ENCODE results near the gene TSPAN4. TPM values are rescaled to one million over a fixed set of nuclear protein-coding genes. Genes with fewer than 3 reads are reported as not detected.

Gene TSPAN4
- total RNA-seq, 1 donor = 15.5 TPM

DNA sequence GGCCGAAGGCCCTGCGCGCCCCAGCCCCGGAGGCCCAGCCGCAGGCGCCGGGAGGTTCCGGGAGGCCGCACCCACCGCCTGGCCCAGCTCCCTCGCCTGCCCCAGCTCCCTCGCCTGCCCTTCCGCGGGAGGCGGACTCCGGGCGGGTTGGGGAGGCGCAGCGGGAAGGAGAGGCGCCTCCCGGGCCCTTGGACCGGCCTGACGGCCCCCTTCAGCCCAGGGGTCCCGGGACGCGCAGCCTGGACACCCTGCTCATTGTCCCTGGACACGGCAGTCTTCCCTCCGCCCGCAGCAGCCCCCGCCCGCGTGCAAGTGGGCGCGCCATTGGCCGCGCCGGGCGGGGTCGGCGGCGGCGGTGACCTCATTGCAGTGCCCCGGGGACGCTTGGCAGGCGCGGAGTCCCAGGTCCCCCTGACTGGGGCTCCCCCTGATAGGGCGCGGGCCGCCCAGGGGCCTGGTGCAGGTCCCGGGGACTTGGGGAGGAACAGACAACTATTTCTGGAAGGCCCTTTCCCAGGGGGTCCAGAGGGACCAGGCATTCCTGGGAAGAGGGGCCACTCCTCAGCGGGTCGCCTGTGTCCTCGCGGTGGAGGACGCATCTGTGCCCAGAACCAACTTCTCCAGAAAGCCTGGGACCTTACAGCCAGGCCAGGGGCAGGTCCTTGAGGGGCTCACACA lies 9.4 kb upstream of the TSPAN4 start:
- H3K4me3 ChIP-seq (ENCODE audit: low read length) = peak overlapping the region; percentile 37
- peaks cover 61% of the 10 kb centered on the region for H3K4me1 ChIP-seq (ENCODE audit: insufficient read depth, low read length)
- H3K27me3 ChIP-seq (ENCODE audit: insufficient read depth, low read length) = peaks cover 37% of the 10 kb centered on the region
- H3K9me3 ChIP-seq (ENCODE audit: low read depth, low read length) = no peaks in the 10 kb centered on the region

DNA sequence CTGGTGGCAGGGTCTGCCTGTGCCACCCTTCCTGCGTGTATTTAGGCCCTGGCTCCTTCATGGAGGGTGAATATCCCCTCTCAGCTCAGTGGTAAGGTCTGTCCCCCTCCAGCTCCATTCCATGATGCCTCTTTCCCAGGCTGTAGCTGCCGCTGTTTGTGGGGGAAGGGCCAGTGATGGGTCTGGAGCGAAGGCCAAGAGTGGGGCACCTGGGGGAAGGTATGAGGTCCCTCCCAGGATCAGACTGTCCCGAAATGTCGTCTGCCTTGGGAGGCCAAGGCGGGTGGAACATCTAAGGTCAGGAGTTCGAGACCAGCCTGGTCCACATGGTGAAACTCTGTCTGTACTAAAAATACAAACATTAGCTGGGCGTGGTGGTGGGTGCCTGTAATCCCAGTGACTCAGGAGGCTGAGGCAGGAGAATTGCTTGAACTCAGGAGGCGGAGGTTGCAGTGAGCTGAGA lies 8.8 kb upstream of the TSPAN4 start:
- Histone ChIP-seq H3K4me3 (ENCODE audit: low read length) (no peak overlapping the region), H3K9me3 (ENCODE audit: low read depth, low read length) (no peaks in the 10 kb centered on the region), H3K4me1 (ENCODE audit: insufficient read depth, low read length) (peaks cover 55% of the 10 kb centered on the region), H3K27me3 (ENCODE audit: insufficient read depth, low read length) (peaks cover 31% of the 10 kb centered on the region)

DNA sequence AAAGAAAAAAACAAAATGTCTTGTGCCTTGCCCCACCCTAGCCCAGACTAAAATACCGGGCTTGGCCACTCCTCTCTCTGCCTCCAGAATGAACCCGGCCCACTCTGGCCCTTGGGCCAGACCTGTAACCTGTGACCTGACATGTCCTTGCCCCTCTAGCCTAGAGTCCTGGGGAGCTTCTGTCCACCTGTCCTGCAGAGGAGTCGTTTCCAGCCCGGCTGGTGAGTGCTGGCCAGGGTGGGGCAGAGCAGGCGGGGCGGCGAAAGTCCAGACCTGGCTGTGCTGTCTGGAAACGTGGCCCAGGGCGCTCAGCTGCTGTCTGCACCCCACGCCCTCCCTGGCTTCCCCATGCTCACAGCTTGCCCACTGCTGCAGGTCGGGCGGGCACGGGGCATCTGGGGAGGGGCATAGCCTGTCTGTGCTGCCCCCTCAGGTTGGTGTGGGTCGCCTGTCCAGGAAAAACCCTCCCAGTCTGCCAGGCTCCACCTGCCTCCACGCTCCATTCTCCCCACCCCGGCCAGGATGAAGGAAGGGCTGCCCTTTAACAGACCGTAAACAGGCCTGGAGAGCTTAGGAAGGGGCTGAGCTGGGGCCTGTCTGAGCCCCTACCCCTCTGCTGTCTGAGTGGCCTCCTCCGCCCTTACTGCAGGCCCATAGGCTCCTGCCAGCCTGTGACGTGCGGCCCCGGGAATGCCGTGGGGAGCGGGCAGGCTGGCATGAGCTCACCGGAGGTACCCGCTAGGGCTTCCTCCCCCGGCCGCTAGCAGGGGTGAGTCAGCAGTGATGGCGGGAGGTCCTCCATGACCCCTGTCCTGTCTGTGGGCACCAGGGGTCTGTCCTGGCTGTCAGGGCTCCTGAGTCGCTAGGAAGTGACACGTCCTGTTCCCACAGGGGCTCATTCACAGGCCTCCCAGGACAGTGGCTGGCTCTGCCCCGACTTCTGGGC lies 8.0 kb upstream of the TSPAN4 start:
- Histone ChIP-seq H3K4me3 (ENCODE audit: low read length) (no peak overlapping the region), H3K9me3 (ENCODE audit: low read depth, low read length) (no peaks in the 10 kb centered on the region), H3K27me3 (ENCODE audit: insufficient read depth, low read length) (peaks cover 24% of the 10 kb centered on the region), H3K4me1 (ENCODE audit: insufficient read depth, low read length) (peaks cover 47% of the 10 kb centered on the region)

DNA sequence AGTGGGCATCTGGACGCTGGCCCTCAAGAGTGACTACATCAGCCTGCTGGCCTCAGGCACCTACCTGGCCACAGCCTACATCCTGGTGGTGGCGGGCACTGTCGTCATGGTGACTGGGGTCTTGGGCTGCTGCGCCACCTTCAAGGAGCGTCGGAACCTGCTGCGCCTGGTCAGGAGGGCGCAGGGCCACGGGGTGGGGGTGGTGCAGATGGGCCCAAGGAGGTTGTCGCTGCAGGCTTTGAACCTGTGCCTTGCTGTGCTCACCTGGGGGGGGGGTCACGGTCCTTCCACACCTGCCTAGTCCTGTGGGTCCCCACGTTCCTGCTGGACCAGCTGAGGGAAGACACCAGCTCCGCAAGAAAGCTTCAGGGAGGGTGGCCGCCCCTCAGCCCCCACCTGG lies 6.4 kb upstream of the TSPAN4 start:
- H3K4me3 ChIP-seq (ENCODE audit: low read length) = no peak overlapping the region
- peaks cover 40% of the 10 kb centered on the region for H3K4me1 ChIP-seq (ENCODE audit: insufficient read depth, low read length)
- H3K27me3 ChIP-seq (ENCODE audit: insufficient read depth, low read length) = peaks cover 7% of the 10 kb centered on the region
- H3K9me3 ChIP-seq (ENCODE audit: low read depth, low read length) = no peaks in the 10 kb centered on the region

DNA sequence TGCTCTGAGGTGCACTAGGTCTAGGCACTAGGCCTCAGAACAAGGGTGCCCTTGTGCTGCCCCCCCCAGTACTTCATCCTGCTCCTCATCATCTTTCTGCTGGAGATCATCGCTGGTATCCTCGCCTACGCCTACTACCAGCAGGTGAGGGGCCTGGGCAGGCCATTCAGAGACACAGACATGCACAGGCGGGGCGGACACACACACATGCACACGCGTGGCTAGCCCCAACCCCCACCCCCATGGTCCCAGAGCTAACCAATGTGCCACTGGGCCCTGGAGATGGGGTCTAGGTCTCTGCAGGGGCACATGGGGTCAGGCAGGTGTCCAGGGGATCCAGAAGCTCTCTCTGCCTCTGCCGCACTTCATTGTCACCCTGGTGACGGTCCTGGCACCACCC lies 6.0 kb upstream of the TSPAN4 start:
- Histone ChIP-seq H3K9me3 (ENCODE audit: low read depth, low read length) (no peaks in the 10 kb centered on the region), H3K27me3 (ENCODE audit: insufficient read depth, low read length) (peaks cover 3% of the 10 kb centered on the region), H3K4me3 (ENCODE audit: low read length) (no peak overlapping the region), H3K4me1 (ENCODE audit: insufficient read depth, low read length) (peaks cover 42% of the 10 kb centered on the region)

DNA sequence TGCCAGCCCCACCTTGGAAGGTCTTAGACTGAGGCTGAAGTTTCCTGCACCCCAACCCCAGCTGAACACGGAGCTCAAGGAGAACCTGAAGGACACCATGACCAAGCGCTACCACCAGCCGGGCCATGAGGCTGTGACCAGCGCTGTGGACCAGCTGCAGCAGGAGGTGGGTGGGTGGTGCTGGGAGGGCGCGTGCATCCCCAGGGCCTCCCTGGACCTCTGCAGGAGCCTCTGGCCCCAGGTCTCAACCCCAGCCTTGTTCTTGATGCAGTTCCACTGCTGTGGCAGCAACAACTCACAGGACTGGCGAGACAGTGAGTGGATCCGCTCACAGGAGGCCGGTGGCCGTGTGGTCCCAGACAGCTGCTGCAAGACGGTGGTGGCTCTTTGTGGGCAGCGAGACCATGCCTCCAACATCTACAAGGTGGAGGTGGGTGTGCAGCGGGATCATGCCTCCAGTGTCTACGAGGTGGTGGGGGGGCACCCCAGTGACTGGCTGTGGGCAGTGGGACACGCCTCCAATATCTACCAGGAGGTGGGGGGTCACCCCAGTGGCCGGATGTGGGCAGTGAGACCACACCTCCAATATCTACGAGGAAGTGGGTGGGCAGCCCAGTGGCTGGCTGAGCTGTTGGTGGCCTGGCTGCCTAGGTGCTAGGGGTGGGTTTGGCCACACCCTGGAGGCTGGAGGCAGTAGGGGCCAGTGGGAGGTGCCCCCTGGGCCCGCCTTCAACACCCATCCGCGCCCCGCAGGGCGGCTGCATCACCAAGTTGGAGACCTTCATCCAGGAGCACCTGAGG lies 5.3 kb upstream of the TSPAN4 start:
- no peaks in the 10 kb centered on the region for H3K27me3 ChIP-seq (ENCODE audit: insufficient read depth, low read length)
- H3K4me3 ChIP-seq (ENCODE audit: low read length) = no peak overlapping the region
- H3K4me1 ChIP-seq (ENCODE audit: insufficient read depth, low read length) = peaks cover 42% of the 10 kb centered on the region
- no peaks in the 10 kb centered on the region for H3K9me3 ChIP-seq (ENCODE audit: low read depth, low read length)

DNA sequence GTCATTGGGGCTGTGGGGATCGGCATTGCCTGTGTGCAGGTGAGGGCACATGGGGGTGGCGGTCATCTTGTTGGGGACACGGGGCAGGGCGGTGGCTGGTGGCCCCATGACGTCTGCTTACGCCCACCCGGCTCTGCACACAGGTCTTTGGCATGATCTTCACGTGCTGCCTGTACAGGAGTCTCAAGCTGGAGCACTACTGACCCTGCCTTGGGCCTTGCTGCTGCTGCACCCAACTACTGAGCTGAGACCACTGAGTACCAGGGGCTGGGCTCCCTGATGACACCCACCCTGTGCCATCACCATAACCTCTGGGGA lies 4.7 kb upstream of the TSPAN4 start:
- no peak overlapping the region for H3K4me3 ChIP-seq (ENCODE audit: low read length)
- H3K9me3 ChIP-seq (ENCODE audit: low read depth, low read length) = no peaks in the 10 kb centered on the region
- peaks cover 39% of the 10 kb centered on the region for H3K4me1 ChIP-seq (ENCODE audit: insufficient read depth, low read length)
- no peaks in the 10 kb centered on the region for H3K27me3 ChIP-seq (ENCODE audit: insufficient read depth, low read length)

DNA sequence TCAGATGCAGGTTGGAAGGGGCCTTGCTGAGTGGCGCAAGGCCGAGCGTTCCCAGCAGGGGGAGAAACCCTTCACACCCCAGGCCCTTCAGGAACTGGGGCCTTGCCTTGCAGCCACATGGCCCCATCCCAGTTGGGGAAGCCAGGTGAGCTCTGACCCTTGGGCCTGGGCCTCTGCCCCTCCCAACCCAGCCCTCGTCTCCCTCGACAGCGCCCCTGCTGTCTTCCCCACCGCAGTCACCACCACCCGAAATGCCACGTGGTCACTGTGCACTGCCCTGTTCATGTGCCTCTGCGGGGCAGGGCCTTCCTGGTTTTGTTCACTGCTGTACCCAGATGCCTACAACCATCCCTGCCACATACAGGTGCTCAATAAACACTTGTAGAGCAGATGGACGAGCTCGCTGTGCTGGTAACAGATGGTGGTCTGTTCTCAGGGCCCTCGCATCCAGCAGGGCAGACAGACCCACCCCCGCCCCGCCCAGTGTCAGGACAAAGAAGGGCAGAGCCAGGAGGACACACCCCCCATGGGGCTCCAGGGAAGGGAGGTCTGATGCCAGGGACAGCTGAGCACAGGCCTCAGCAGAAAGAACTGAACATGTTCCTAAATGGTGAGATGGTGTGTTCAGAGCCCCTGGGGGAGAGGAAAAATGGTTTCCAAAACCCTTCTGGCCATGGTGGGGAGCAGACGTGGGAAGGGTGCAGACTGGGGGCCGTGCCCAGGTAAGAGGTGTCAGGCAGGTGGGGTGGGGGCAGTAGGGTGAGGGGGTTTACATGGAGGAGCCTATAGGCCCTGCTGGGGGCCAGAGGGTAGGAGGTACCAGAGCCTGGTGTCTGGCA lies 4.0 kb upstream of the TSPAN4 start:
- no peak overlapping the region for H3K4me3 ChIP-seq (ENCODE audit: low read length)
- H3K27me3 ChIP-seq (ENCODE audit: insufficient read depth, low read length) = no peaks in the 10 kb centered on the region
- no peaks in the 10 kb centered on the region for H3K9me3 ChIP-seq (ENCODE audit: low read depth, low read length)
- peaks cover 40% of the 10 kb centered on the region for H3K4me1 ChIP-seq (ENCODE audit: insufficient read depth, low read length)

DNA sequence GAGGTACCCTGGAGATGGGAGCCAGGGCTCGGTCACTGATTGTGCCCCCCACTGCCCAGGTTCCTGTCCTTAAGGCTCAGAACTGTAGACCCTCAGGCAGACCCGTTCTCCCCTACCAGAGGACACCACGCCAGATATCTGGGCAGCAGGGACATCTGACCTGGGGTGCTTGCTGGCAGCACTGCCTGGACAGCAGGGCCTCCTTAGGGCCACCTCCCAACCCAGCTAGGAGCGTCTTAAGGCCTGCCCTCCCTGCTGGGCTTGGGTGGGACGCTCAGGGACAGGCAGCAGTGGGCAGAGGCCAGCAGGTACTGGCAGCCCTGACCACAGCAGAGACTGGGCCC lies 3.4 kb upstream of the TSPAN4 start:
- Histone ChIP-seq H3K4me1 (ENCODE audit: insufficient read depth, low read length) (peaks cover 40% of the 10 kb centered on the region), H3K27me3 (ENCODE audit: insufficient read depth, low read length) (no peaks in the 10 kb centered on the region), H3K9me3 (ENCODE audit: low read depth, low read length) (no peaks in the 10 kb centered on the region), H3K4me3 (ENCODE audit: low read length) (no peak overlapping the region)

DNA sequence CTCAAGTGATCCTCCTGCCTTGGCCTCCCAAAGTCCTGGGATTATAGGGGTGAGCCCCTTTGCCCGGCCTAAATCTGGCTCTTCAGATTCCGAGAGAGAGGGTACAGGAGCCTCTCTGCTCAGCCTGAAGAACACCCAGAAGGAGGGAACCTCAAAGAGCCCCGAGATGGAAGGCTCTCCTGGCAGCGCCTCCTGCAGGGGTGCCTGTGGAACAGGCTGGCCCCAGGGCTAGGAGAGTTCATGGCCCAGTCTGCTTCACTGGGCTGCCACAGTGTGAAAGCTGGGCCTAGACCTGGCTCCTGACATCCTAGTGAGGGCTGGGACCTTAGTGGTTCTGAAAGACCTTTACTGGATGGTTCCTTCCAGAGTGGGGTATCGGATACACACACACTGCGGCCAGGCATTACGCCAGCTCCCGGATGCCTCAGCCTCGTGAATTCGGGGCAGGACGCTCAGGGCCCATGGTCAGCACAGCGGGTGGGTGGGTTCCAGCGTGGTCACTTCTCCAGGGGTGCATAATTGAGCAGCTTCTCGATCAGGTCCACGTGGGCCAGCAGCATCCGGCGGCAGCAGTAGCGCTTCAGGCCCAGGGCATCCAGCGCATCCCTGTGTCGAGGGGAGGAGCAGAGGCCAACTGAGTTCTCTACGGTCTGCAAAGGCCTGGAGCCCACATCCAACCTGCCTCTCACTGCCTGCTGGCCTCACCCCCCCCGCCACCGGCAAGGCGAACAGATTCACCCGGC lies 2.6 kb upstream of the TSPAN4 start:
- Histone ChIP-seq H3K4me3 (ENCODE audit: low read length) (no peak overlapping the region), H3K4me1 (ENCODE audit: insufficient read depth, low read length) (peaks cover 39% of the 10 kb centered on the region)

DNA sequence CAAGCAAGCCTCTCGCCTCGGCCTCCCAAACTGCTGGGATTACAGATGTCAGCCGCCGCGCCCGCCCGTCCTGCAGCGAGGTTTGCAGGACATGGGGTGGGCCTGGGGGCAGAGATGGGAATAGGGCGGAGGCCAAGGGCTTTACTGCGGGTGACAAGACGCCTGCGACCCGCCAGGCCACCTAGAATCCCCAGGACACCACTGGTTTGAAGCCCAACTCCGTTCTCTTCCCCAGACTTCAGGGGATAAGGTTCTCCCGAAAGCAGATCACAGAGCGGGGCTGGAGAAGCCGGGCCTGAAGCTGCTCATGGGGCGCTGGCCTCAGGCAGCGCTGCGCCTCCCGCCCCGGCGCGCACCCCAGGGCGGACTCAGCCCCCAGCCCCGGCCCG lies 677 bp upstream of the TSPAN4 start:
- Histone ChIP-seq H3K9me3 (ENCODE audit: low read depth, low read length) (no peaks in the 10 kb centered on the region), H3K4me3 (ENCODE audit: low read length) (peak overlapping the region; percentile 81), H3K27me3 (ENCODE audit: insufficient read depth, low read length) (no peaks in the 10 kb centered on the region), H3K4me1 (ENCODE audit: insufficient read depth, low read length) (peaks cover 38% of the 10 kb centered on the region)

More for the DNA sequence above, 2.6 kb upstream of the TSPAN4 start:
- Histone ChIP-seq H3K9me3 (ENCODE audit: low read depth, low read length) (no peaks in the 10 kb centered on the region), H3K27me3 (ENCODE audit: insufficient read depth, low read length) (no peaks in the 10 kb centered on the region)

DNA sequence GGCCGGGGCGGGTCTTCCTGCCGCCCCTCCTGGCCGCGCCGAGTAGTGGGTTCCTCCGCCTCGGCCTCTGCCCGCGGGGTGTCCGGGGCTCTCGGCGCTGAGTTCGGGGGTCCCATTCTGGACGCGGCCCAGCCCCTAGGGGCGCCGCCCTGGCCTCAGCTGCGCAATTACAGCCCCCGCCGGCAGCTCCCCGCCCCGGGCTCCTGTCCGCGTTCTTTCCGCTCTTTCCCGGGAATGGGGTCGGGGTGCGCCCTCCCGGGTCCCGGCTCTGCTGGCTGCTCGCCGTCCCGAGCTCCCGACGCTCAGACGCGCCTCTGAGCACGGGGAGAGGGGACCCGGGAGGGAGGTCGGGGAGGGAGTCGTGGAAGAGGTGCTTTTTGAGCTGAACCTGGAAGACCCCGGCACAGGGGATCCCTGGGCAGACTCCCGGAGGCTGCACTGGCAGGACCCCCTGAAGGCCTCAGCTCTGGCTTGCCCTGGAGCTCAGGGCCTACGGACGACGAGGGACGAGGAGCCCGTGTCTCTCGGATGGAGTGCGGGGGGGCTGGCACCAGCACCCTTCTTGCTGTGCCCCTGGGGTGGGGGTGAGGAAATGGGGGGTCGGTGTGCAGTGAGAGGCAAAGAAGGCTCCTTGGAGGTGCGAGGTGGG lies 558 bp downstream of the TSPAN4 start:
- Histone ChIP-seq H3K4me1 (ENCODE audit: insufficient read depth, low read length) (peaks cover 38% of the 10 kb centered on the region), H3K27me3 (ENCODE audit: insufficient read depth, low read length) (no peaks in the 10 kb centered on the region), H3K4me3 (ENCODE audit: low read length) (peak overlapping the region; percentile 81), H3K9me3 (ENCODE audit: low read depth, low read length) (no peaks in the 10 kb centered on the region)

DNA sequence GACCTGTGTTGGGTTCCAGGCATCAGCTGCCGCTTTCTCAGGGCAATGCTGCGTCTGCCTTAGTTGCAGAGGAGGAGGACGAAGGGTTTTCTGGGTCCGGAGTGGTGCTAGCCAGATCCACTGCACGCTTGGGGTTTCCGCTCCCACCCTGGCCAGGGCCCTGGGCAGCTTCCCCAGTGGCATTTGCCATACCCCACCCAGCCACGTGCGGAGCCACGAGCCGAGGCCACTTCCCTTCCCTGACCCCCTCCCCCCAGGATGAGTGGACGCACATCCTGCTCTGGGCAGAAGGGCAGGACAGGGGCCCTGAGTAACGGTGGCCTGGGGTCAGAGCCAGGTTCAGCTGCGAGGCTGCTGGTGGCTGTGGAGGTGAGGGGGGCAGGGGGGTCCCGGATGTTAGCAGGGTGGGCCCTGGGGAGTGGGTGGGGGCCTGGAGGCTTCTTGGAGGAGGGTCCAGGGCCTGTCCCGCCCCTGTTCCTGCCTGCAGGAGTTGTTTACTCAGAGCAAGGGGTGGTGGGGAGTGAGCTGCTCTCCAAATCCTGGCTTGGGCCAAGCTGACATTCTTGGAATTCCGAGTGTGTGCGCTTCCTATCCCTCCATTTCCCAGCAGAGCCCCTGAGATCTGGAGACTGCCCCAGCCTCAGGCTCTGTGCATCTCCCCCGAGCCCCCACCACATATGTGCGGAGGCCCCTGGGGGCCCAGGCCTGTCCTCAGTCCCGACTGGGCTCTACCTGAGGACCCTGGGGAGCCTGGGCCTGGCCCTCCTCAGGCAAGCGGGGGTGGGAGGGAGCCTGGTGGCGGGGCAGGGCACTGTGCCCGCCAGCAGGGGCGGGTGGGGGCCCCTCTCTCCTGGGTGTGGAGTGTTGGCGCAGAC lies 1.4 kb downstream of the TSPAN4 start:
- Histone ChIP-seq H3K4me1 (ENCODE audit: insufficient read depth, low read length) (peaks cover 47% of the 10 kb centered on the region), H3K9me3 (ENCODE audit: low read depth, low read length) (no peaks in the 10 kb centered on the region), H3K4me3 (ENCODE audit: low read length) (peak overlapping the region; percentile 20), H3K27me3 (ENCODE audit: insufficient read depth, low read length) (peaks cover 8% of the 10 kb centered on the region)
